ENCODE results near the gene LRRK2.
"Not testable (repeated sequence)": the region's sequence is repeated elsewhere in the genome, so short reads cannot be mapped to it uniquely, and the experiment has no call there.

LRRK2 gene

DNA sequence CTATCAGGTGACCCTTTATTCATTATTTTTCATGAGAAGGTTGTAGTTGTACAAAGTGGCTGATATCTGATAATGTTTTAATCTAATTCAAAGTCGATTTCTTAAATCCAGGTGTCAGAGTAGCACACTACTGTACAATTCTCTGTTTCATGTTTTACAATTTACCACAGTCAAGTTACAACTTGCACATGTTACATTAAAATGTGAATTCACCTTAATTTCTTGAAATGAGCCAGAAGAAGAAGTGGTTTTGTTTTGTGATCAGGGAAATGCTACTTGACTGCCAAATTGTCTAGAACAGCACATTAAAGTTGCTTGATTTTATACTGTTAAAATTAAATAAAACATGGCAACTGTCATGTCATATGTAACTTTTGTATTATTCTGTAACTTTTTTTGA is 23.2 kb downstream of the LRRK2 start:
- no peak for DNase-seq (ENCODE audit: low spot score)

DNA sequence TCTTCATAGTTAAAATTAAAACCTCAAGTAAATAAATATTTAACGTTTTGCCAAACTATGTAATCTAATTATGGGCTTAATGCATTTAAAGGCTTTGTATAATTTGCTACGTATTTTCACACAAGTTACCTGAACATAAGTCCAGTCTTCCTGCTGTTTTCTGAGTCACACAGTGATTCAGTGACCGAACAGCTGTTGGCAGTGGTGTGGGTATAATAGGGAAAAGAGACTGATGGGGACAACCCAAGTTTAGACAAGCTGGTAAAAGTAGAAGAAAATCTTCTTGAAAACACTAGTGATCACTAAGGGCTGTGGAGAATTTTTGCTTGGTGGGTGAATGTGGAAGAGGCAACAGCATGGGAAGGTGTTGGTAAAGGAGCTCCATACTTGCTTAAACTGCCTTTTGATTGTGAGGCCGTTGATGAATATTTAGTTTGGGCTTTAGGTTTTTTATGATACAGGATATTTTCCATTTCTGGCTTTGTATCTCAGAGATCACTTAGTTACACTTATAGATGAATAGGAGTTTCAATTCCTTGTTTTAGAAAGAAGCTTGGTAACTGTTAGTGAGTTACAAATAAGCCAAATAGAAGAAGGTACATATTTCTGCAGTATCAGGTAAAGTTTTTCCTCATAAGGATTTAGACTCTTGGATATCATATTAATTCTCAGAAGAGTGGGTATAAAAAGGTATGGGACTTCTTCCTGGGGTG is 23.9 kb downstream of the LRRK2 start:
- DNase-seq (ENCODE audit: low spot score), result no peak

DNA sequence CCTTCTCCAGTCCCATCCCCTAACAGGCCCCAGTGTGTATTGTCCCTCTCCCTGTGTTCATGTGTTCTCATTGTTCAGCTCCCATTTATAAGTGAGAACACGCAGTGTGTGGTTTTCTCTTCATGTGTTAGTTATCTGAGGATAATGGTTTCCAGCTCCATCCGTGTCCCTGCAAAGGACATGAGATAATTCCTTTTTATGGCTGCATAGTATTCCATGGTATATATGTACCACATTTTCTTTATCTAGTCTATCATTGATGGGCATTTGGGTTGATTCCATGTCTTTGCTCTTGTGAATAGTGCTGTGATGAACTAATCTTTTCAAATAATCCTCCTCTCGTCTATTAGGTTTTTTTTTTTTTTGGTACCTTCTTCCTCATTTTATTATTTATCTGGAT is 25.9 kb downstream of the LRRK2 start:
- DNase-seq (ENCODE audit: low spot score), result not testable (repeated sequence)

DNA sequence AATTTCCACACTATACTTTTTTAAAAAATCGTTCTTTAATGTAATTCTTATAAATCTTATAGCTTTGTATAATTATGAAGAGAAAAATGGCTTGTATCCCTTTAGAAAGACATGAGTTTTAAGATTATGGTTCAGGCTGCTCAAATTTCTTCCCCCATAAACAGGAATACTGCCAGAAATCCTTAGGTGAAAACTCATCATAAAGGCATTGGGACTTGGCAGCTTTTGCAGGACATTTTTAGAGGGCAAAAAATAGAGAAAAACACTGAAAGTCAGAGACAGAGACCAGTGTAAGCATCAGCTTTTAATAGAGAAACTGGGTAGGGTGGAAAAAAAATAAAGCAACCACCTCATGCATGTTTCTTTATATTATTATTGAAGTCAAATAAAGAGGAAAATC is 29.1 kb downstream of the LRRK2 start:
- no peak for DNase-seq (ENCODE audit: low spot score)

DNA sequence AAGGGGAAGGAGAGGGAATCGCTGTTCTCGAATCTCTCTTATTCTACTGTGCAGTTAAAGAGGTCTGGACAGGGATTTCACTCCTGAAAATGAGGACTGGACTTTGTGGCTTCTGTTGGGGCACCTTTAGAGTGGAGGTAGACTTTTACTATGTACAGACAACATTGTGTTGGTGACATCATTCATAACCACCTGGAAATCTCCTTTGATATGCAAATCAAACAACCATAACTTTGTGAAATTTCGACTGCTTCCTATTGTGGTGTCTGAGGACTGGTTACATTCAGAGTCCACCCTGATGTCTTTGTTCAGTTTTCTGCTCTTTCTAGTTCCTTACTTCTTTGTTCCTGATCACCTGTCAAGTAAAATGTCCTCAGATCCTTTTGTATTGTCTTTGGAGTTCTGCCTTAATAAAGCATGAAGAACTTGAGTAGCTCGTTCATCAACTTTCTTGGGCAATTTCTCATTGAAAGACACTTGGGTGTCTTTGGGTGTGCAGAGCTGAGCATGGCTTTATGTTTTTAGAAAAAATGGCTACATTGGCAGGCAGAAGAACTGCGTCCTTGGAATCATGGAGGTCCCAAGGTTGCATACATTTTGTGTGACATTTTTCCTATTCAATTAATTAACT is 29.8 kb downstream of the LRRK2 start:
- no peak for DNase-seq (ENCODE audit: low spot score)

DNA sequence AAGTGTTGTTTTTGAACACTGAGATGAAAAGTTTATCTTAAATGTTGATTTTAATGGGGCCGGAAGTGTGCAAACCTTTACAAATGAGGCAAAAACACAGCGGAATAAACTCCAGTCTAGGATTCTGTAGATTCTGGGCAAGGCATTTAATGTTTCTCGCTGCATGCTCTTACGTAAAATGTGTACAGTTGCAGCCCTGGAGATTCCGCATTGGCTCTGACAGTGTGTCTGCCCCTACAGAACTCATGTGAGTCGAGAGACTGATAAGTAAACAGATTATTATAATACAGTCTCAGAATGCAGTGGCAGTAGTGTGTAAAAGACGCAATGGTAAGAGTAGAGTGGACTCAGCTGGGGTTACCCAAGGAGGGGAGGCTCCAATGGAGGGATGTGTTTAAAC is 33.6 kb downstream of the LRRK2 start:
- no peak for DNase-seq (ENCODE audit: low spot score)

- DNase-seq (ENCODE audit: low spot score), result no peak
Measured at GRCh38 chr12:40261937-40262336, 37.1 kb downstream of the LRRK2 start.

DNA sequence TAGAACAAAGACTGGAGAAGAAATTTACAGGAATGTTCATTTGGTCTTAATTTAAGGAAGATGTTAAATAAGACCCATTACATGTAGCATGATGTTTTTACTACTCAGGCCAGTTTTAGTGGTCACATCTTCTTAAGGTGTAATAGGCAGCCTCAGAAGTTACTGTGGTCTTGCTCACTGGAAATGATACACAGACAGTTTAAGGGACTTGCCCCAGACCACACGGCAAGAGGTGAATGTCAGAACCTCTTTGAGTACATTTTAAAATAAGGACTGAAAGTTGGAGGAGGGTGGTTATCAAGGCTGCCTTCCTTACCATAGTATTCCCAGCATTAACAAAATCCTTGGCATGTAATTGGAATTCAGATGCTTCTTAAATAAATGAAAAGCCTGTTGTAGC is 37.9 kb downstream of the LRRK2 start:
- no peak for DNase-seq (ENCODE audit: low spot score)

DNA sequence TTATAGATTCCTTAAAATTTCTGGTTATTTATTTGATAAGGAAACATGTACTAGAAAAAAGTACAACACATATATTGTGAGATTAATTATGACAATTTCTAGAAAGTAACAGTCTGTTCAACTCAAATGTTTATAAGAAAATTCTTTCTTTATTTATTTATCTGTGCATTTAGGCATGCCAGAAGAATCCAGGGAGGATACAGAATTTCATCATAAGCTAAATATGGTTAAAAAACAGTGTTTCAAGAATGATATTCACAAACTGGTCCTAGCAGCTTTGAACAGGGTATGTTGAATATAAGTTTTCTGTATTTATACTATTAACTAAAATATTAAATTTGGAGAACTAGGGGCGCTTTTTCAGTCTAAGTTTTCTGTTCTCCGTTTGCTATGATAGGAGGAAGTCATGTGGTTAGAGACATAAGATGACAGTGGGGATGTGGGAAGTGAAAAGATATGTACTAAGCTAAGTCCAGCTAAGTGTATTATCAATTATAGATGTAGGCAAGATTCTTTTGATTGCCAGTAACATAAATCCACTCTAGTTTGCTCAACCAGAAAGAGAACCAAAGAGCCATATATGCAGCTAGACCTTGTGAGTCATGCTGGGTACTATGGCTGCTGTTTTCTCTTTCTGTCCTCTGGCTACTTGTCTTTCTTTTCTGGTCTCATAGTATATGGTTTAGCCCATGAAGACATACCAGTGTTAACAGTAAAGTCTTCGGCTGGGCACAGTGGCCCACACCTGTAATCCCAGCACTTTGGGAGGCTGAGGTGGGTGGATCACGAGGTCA is 39.0 kb downstream of the LRRK2 start:
- DNase-seq (ENCODE audit: low spot score), result no peak

DNA sequence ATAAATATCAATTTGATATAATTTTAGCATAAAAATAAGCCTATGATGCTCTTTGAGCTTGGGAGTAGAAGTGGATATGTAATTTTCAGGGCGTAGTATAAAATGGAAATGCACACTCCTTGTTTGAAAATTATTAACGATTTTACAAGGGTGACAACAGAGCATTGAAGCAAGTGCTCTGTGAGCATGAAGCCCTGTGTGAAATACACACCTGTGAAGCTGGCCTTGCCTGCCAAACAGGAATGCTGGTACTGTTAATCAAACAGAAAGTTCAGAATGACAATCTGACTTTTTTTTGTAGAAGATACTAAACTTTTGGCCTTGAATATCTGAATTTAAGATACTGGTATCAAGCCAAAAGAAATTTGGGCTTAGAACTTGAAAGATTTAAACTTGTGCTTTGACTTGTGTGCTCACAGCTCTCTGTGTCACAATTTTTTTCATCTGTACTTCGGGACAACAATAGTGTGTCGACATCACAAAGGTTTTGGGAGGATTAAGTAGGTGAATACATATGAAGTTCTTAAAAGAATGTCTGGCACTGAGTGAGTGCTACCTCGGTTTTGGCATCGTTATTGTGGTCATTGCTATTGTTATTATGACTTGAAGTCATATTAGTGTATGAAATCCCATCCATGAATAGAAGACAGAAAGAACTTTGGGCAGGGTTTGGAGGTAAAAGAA is 47.3 kb downstream of the LRRK2 start:
- DNase-seq (ENCODE audit: low spot score), result no peak

GRCh38 chr12:40281791-40282364 is 57.1 kb downstream of the LRRK2 start:
- no peak for DNase-seq (ENCODE audit: low spot score)

DNA sequence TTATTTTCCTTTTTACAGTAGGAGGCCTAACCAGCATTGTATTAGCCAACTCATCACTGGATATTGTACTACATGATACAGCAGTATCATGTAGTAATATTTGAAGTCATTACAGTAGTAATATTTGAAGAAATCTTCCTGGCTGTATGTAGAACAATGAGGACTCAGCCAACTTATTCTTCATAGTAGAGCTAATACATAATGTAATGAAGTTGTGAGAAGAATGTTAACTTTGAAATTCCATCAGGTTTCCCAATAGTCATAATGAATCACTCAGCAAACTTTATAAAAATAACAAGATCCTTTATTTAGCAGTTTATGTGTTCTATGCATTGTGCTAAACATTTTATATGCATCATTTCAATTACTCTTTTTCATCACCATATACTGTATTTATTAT is 61.8 kb downstream of the LRRK2 start:
- no peak for DNase-seq (ENCODE audit: low spot score)

GRCh38 chr12:40287369-40287975 is 62.7 kb downstream of the LRRK2 start:
- DNase-seq (ENCODE audit: low spot score), result peak; percentile 39

DNA sequence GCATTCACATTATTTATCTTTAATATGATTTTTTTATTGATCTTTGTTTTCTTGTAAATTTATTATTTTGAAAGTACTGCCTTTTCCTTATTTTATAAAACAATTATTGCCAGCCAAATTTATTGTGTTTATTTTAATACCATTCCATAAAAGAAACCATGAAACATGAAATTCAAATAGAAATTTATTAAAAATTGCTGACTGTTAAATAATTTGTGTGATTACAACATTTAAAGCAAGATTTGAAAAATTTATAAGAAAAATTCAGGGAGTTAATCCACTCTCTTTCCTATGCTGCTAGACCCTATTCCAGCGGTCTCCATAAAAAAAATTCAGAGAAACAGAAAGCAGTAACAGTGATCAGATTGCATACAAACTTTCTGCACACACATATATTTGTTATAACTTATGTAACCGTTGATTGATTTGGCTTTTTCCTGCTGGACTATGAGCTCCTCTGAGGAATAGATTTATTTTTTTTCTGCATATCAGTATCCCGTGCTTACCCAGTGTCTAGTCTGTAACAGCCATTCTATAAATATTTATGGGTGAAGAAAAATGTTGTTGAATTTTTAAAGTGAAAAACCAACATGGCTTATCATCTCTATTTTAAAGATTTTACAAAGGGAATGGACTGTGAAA is 68.1 kb downstream of the LRRK2 start:
- DNase-seq (ENCODE audit: low spot score), result no peak

- no peak for DNase-seq (ENCODE audit: low spot score)
Measured at GRCh38 chr12:40298341-40298740, 73.5 kb downstream of the LRRK2 start.

DNA sequence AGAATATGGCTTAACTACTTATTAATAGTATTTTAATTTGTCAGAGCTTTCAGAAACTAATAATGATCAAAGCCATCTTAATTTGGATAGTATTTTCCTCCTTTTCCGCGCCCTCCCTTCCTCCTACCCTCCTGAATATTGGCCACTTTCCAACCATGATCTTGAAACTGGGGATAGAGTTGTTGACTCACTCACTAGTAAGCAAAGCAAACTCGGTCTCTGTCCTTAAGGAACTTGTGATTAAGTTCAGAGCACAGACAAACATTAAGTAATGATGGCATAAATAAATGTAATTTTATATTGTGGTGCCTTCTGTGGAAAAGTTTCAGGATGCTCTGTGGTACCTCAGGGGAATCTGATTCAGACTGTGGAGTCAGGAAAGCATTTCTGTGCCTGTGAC is 75.7 kb downstream of the LRRK2 start:
- no peak for DNase-seq (ENCODE audit: low spot score)

GRCh38 chr12:40309001-40309400 is 84.2 kb downstream of the LRRK2 start:
- DNase-seq (ENCODE audit: low spot score), result no peak

DNA sequence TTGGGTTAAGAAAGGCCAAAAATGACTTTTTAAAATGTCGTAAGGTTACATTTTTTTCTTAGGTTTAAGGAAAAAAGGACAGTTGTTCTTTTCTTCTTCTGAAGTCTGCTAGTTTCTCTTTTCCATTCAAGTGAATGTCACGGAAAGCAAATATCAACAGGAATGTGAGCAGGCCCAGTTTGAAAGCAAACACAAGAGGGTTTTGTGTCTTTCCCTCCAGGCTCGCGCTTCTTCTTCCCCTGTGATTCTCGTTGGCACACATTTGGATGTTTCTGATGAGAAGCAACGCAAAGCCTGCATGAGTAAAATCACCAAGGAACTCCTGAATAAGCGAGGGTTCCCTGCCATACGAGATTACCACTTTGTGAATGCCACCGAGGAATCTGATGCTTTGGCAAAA is 85.4 kb downstream of the LRRK2 start:
- DNase-seq (ENCODE audit: low spot score), result peak; percentile 45

GRCh38 chr12:40312196-40312595 is 87.4 kb downstream of the LRRK2 start:
- DNase-seq (ENCODE audit: low spot score), result no peak

GRCh38 chr12:40312982-40313576 is 88.3 kb downstream of the LRRK2 start:
- DNase-seq (ENCODE audit: low spot score), result peak; percentile 29

DNA sequence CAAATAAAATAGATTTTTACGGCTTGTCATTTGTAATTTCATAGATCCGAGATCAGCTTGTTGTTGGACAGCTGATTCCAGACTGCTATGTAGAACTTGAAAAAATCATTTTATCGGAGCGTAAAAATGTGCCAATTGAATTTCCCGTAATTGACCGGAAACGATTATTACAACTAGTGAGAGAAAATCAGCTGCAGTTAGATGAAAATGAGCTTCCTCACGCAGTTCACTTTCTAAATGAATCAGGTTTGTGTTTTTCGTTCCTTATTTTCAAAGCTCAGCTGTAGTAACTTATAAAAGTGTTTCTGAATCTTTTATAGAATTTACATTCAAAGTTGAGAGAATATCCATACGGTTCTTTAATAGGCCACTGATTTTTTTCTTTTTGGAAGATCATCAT is 89.1 kb downstream of the LRRK2 start:
- no peak for DNase-seq (ENCODE audit: low spot score)
